ENCODE results near the gene KCNK7. TPM values are rescaled to one million over a fixed set of nuclear protein-coding genes. Genes with fewer than 3 reads are reported as not detected.

KCNK7 gene
- total RNA-seq, 1 donor from 2014 or later = 0.84 TPM

DNA sequence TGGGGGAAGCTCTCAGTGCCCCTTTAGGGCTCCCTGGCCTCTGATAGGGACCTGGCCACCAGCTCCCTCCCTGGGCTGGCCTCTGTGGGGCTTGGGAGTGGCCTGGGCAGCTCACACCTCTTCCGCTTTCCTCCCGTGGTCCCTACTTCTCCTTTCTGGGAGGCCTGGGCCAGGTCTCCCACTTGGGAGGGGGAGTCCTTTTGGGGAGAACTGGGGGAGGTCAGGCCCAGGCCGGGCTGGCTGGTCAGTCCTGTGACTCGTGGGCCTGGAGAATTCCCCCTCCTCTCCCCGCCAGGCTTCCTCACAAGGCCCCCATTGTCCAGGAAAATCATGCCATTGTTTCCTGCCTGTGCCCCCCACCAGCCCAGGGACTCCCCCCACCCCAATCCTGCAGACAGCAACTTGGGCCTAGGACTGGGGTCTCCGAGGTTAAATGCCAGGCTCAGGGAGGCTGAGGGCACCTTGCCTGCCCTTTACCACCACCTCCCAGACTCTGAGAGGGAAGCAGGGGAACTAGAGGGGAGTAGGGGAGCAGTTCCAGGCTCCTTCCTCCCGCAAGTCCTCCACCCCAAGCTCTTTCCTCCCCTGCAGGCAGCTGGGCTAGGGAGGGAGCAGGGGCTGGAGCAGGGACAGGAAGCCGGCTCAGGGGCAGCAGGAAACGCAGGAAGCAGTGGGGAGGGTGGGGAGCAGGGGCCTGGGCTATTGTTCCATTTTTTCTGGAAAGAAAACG lies 15.6 kb upstream of the KCNK7 start:
- Histone ChIP-seq H3K27me3 (ENCODE audit: insufficient read depth, low read length) (no peaks in the 10 kb centered on the region), H3K27ac (ENCODE audit: low read depth, low read length) (peak overlapping the region; percentile 37), H3K4me1 (ENCODE audit: insufficient read depth, low read length) (peaks cover 41% of the 10 kb centered on the region), H3K36me3 (ENCODE audit: insufficient read depth, low read length) (no peaks in the 10 kb centered on the region), H4K20me1 (ENCODE audit: insufficient read depth, low read length) (peaks cover 60% of the 10 kb centered on the region), H3K4me3 (ENCODE audit: insufficient read depth, low read depth, low read length) (peak overlapping the region; percentile 81), H3K9ac (ENCODE audit: low read length) (peak overlapping the region; percentile 64), H3K9me3 (ENCODE audit: insufficient read depth, low read depth, low read length) (no peaks in the 10 kb centered on the region), H3K4me2 (ENCODE audit: low read length) (peak overlapping the region; percentile 97), H2AFZ (ENCODE audit: low read depth, low read length) (no peak overlapping the region), H3K79me2 (ENCODE audit: insufficient read depth, low read length) (peaks cover 75% of the 10 kb centered on the region)
- FAIRE-seq = no peak
- no peak overlapping the region for H3K27ac Mint-ChIP-seq (ENCODE audit: unreplicated experiment)
- no peak for DNase-seq (ENCODE audit: low read depth)
- H3K9me3 Mint-ChIP-seq (ENCODE audit: unreplicated experiment) = no peaks in the 10 kb centered on the region
- H3K4me3 Mint-ChIP-seq (ENCODE audit: unreplicated experiment) = peak overlapping the region; percentile 89
- peaks cover 27% of the 10 kb centered on the region for H3K4me1 Mint-ChIP-seq (ENCODE audit: low read depth, unreplicated experiment)
- peaks cover 22% of the 10 kb centered on the region for H3K36me3 Mint-ChIP-seq (ENCODE audit: low read depth, unreplicated experiment)
- no peak for TF ChIP-seq EZH2 (IDR thresholded peaks at IDR 0.05; ENCODE audit: insufficient read depth, low read length)
- TF ChIP-seq, protein P1, sequence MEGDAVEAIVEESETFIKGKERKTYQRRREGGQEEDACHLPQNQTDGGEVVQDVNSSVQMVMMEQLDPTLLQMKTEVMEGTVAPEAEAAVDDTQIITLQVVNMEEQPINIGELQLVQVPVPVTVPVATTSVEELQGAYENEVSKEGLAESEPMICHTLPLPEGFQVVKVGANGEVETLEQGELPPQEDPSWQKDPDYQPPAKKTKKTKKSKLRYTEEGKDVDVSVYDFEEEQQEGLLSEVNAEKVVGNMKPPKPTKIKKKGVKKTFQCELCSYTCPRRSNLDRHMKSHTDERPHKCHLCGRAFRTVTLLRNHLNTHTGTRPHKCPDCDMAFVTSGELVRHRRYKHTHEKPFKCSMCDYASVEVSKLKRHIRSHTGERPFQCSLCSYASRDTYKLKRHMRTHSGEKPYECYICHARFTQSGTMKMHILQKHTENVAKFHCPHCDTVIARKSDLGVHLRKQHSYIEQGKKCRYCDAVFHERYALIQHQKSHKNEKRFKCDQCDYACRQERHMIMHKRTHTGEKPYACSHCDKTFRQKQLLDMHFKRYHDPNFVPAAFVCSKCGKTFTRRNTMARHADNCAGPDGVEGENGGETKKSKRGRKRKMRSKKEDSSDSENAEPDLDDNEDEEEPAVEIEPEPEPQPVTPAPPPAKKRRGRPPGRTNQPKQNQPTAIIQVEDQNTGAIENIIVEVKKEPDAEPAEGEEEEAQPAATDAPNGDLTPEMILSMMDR (IDR thresholded peaks at IDR 0.05; ENCODE audit: insufficient read depth, low read depth, low read length) = no peak
- no peaks in the 10 kb centered on the region for H3K27me3 Mint-ChIP-seq (ENCODE audit: low read depth, unreplicated experiment)

DNA sequence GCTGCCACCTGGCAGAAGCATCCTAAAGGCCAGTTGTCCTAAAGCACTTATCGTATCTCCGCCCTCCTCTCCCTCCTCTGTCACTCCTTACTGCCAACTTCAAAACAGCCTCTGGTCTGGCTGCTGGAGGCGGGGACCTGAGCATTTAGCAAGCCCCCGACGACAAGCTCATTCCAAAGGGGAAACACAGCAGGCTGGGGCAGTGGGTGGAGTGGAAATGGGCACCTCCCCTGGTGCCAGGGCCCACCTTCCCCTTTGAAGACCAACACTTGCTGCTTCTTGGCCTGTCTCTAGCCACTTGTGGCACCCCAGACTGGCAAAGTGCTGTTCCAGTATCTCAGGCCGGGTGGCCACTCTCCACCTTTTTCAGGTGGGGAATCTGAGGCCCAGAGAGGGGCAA lies 14.8 kb upstream of the KCNK7 start:
- Histone ChIP-seq H3K79me2 (ENCODE audit: insufficient read depth, low read length) (peaks cover 72% of the 10 kb centered on the region), H3K4me3 (ENCODE audit: insufficient read depth, low read depth, low read length) (no peak overlapping the region), H3K27me3 (ENCODE audit: insufficient read depth, low read length) (no peaks in the 10 kb centered on the region), H3K9ac (ENCODE audit: low read length) (peak overlapping the region; percentile 64), H3K27ac (ENCODE audit: low read depth, low read length) (no peak overlapping the region), H4K20me1 (ENCODE audit: insufficient read depth, low read length) (peaks cover 67% of the 10 kb centered on the region), H3K4me2 (ENCODE audit: low read length) (peak overlapping the region; percentile 97), H3K4me1 (ENCODE audit: insufficient read depth, low read length) (peaks cover 41% of the 10 kb centered on the region), H3K36me3 (ENCODE audit: insufficient read depth, low read length) (peaks cover 7% of the 10 kb centered on the region), H3K9me3 (ENCODE audit: insufficient read depth, low read depth, low read length) (no peaks in the 10 kb centered on the region), H2AFZ (ENCODE audit: low read depth, low read length) (no peak overlapping the region)
- peaks cover 27% of the 10 kb centered on the region for H3K4me1 Mint-ChIP-seq (ENCODE audit: low read depth, unreplicated experiment)
- DNase-seq (ENCODE audit: low read depth) = no peak
- FAIRE-seq = no peak
- peaks cover 27% of the 10 kb centered on the region for H3K36me3 Mint-ChIP-seq (ENCODE audit: low read depth, unreplicated experiment)
- no peaks in the 10 kb centered on the region for H3K27me3 Mint-ChIP-seq (ENCODE audit: low read depth, unreplicated experiment)
- H3K27ac Mint-ChIP-seq (ENCODE audit: unreplicated experiment) = no peak overlapping the region
- TF ChIP-seq EZH2 (IDR thresholded peaks at IDR 0.05; ENCODE audit: insufficient read depth, low read length) = no peak
- TF ChIP-seq, protein P1 (IDR thresholded peaks at IDR 0.05; ENCODE audit: insufficient read depth, low read depth, low read length) = no peak
- H3K9me3 Mint-ChIP-seq (ENCODE audit: unreplicated experiment) = no peaks in the 10 kb centered on the region
- peak overlapping the region; percentile 89 for H3K4me3 Mint-ChIP-seq (ENCODE audit: unreplicated experiment)

DNA sequence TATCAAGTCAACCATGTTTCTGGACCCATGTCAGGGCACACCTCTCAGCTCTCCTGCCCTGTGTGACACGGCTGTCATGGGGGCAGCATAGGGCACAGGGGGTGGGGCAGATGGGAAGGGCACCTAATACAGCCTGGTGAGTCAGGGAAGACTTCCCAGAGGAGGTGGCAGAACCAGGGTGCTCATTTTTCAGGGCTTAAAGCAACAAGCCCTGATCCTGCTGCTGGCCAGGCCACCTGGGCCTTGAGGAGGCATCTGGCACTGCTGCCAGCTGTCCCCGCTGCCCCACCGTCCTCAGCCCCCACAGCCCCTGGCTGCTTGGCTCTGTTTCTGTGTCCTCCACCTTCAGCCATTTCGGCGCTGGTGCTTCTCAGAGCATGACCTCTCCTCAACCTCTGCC lies 14.1 kb upstream of the KCNK7 start:
- H3K27me3 ChIP-seq (ENCODE audit: insufficient read depth, low read length) = no peaks in the 10 kb centered on the region
- H4K20me1 ChIP-seq (ENCODE audit: insufficient read depth, low read length) = peaks cover 72% of the 10 kb centered on the region
- H3K4me1 ChIP-seq (ENCODE audit: insufficient read depth, low read length) = peaks cover 41% of the 10 kb centered on the region
- no peak overlapping the region for H3K9ac ChIP-seq (ENCODE audit: low read length)
- no peaks in the 10 kb centered on the region for H3K9me3 ChIP-seq (ENCODE audit: insufficient read depth, low read depth, low read length)
- H3K36me3 ChIP-seq (ENCODE audit: insufficient read depth, low read length) = peaks cover 14% of the 10 kb centered on the region
- no peak for TF ChIP-seq EZH2 (IDR thresholded peaks at IDR 0.05; ENCODE audit: insufficient read depth, low read length)
- TF ChIP-seq, protein P1 (IDR thresholded peaks at IDR 0.05; ENCODE audit: insufficient read depth, low read depth, low read length) = no peak
- Mint-ChIP-seq H3K4me3 (ENCODE audit: unreplicated experiment) (peak overlapping the region; percentile 12), H3K27me3 (ENCODE audit: low read depth, unreplicated experiment) (no peaks in the 10 kb centered on the region), H3K27ac (ENCODE audit: unreplicated experiment) (no peak overlapping the region), H3K9me3 (ENCODE audit: unreplicated experiment) (no peaks in the 10 kb centered on the region), H3K4me1 (ENCODE audit: low read depth, unreplicated experiment) (peaks cover 27% of the 10 kb centered on the region), H3K36me3 (ENCODE audit: low read depth, unreplicated experiment) (peaks cover 28% of the 10 kb centered on the region)
- no peak for DNase-seq (ENCODE audit: low read depth)
- FAIRE-seq = no peak
- H3K4me3 ChIP-seq (ENCODE audit: insufficient read depth, low read depth, low read length) = no peak overlapping the region
- no peak overlapping the region for H2AFZ ChIP-seq (ENCODE audit: low read depth, low read length)
- no peak overlapping the region for H3K27ac ChIP-seq (ENCODE audit: low read depth, low read length)
- peaks cover 70% of the 10 kb centered on the region for H3K79me2 ChIP-seq (ENCODE audit: insufficient read depth, low read length)
- no peak overlapping the region for H3K4me2 ChIP-seq (ENCODE audit: low read length)

Data from astrocyte (in vitro differentiated cells and primary cell).